Astrocyte of the cerebellum (primary cell): ENCODE results near the gene CSNK2A1.
"Not testable (repeated sequence)": the region's sequence is repeated elsewhere in the genome, so short reads cannot be mapped to it uniquely, and the experiment has no call there.

ENCODE experiments used
- DNase-seq: peaks from one replicate; pipeline ENCODE4 v3.0.0-alpha.2; 2011; ENCODE audit warnings: low read depth
- H3K4me3 ChIP-seq: 2 replicates; pipeline ENCODE4 v1.5.1; 2011; ENCODE audit warnings: mild to moderate bottlenecking, low read depth, low read length, moderate library complexity
- CTCF ChIP-seq: IDR thresholded peaks from 2 replicates; pipeline ENCODE4 v1.5.1; 2012; ENCODE audit warnings: low read length, low read depth, moderate library complexity, mild to moderate bottlenecking; ENCODE audit errors: missing control alignments
- in situ Hi-C: cut with HindIII; loops from 2 replicates; pipeline ENCODE4 v1.10.0; 2017; ENCODE audit warnings: low sequenced_read_pairs

CSNK2A1 gene

GRCh38 chr20:478010-478948 lies 65.3 kb downstream of the CSNK2A1 start:
- DNase-seq: no peak
- no peak for TF ChIP-seq CTCF
- in situ Hi-C loops: loop anchor here (5.0 kb wide), 1 partner anchor 116 kb away; no protein-coding TSS in a partner anchor

GRCh38 chr20:476561-477249 lies 66.9 kb downstream of the CSNK2A1 start:
- not testable (repeated sequence) for H3K4me3 ChIP-seq, DNase-seq
- in situ Hi-C loops: loop anchor here (5.0 kb wide), 1 partner anchor 114 kb away; no protein-coding TSS in a partner anchor

More at GRCh38 chr20:478010-478948, 65.3 kb downstream of the CSNK2A1 start:
- H3K4me3 ChIP-seq: no peak overlapping the region

GRCh38 chr20:475463-476357 lies 67.9 kb downstream of the CSNK2A1 start:
- in situ Hi-C loops: loop anchor here (5.0 kb wide), 1 partner anchor 113 kb away; no protein-coding TSS in a partner anchor
- no peak overlapping the region for H3K4me3 ChIP-seq
- no peak for DNase-seq
- TF ChIP-seq CTCF: no peak

- DNase-seq: no peak
- no peak overlapping the region for H3K4me3 ChIP-seq
- TF ChIP-seq CTCF: no peak
- in situ Hi-C loops: no loop called here
Measured at GRCh38 chr20:474581-474980, 69.0 kb downstream of the CSNK2A1 start.

GRCh38 chr20:472889-473292 lies 70.7 kb downstream of the CSNK2A1 start:
- DNase-seq: no peak
- no peak for TF ChIP-seq CTCF
- no peak overlapping the region for H3K4me3 ChIP-seq
- in situ Hi-C loops: no loop called here

- no peak overlapping the region for H3K4me3 ChIP-seq
- DNase-seq: no peak
- no peak for TF ChIP-seq CTCF
- in situ Hi-C loops: no loop called here
Measured at GRCh38 chr20:472137-472846, 71.3 kb downstream of the CSNK2A1 start.
